ENCODE measurements around the gene TRMT10B.

GRCh38 chr9:37790096-37790495 is 36.5 kb downstream of the TRMT10B start:
- TF ChIP-seq CTCF (IDR thresholded peaks at IDR 0.05; ENCODE audit: low read depth, low read length, poor library complexity, severe bottlenecking) (no peak), EZH2phosphoT487 (IDR thresholded peaks at IDR 0.05; ENCODE audit: borderline replicate concordance, low read length) (no peak)
